ENCODE measurements around the gene KIF6.

DNA sequence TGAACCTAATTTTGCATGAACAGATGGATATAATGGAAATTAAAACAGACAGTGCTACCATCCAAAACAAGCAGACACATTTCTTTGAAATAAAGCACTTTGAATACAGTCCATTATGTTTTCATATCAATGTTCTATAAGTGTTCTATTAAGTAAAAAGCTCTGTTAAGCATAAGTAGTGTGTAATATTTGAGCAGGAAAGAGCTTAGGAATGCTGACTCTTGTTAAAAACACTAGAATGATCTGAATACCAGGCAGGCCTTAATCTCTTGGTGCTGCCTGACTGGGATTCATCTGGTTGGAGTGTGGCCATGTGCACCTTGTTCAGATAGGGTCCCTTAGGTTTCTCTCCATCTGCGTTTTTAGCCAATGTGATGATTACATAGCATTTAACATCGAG, 130.9 kb downstream of the KIF6 start:
- TF ChIP-seq, protein P1, sequence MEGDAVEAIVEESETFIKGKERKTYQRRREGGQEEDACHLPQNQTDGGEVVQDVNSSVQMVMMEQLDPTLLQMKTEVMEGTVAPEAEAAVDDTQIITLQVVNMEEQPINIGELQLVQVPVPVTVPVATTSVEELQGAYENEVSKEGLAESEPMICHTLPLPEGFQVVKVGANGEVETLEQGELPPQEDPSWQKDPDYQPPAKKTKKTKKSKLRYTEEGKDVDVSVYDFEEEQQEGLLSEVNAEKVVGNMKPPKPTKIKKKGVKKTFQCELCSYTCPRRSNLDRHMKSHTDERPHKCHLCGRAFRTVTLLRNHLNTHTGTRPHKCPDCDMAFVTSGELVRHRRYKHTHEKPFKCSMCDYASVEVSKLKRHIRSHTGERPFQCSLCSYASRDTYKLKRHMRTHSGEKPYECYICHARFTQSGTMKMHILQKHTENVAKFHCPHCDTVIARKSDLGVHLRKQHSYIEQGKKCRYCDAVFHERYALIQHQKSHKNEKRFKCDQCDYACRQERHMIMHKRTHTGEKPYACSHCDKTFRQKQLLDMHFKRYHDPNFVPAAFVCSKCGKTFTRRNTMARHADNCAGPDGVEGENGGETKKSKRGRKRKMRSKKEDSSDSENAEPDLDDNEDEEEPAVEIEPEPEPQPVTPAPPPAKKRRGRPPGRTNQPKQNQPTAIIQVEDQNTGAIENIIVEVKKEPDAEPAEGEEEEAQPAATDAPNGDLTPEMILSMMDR (IDR thresholded peaks at IDR 0.05), result no peak
- TF ChIP-seq EZH2 (IDR thresholded peaks at IDR 0.05) (no peak), EZH2phosphoT487 (IDR thresholded peaks at IDR 0.05) (no peak)

Data from neural progenitor cell (in vitro differentiated cells).